ENCODE data around the gene SOST.
A peak's percentile ranks its signal among the peaks of the same experiment; 100 is the strongest.

The SOST gene

DNA sequence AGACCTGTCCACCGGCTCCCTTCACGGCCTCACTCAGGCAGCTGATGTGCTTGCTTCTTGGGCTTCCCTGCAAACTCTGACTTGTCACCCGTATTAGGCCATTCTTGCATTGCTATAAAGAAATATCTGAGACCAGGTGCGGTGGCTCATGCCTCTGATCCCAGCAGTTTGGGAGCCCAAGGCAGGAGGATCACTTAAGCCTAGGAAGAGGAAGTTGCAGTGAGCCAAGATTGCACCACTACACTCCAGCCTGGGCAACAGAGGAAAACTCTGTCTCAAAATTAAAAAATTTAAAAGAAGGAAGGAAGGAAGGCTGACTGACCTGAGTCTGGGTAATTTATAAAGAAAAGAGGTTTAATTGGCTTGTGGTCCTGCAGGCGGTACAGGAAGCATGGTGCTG lies 17.0 kb downstream of the SOST start:
- no peak for DNase-seq (ENCODE audit: low spot score)

DNA sequence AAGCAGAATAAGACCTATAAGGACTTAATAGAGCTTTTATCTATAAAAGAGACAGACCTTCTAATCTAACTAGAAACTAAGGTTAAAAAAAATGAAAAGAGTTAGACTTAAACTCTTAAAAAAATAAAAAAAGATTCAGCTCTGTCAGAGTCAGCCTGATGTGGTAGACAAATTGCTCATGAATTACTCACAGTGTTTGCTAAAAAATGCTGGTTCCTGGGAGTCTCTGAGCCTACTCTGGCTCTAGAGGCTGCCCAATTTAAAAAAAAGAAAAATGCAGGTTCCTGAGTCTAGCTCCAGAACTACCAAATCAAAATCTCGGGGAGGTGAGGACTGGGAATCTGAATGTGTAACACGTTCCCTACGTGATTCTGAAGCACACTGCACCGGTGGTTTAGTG lies 18.1 kb downstream of the SOST start:
- DNase-seq (ENCODE audit: low spot score): no peak

DNA sequence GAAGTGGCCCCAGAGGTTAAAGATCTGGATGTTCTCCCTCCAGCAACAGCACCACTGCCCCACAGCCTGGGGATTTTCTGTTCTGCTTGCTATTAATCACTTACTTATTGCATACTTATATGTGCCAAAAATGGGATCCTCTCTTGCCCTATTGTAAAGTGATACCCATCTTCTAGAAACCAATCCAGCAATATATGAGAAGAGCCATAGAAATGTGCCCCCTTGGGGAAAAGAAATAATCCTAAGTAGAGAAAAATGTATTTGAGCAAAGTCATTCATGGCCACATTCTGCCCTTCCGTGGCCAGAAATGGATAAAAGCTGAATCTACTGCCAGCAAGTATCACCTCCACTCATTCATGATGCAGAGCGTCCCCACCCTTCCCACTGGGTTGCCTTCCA lies 20.9 kb downstream of the SOST start:
- no peak for DNase-seq (ENCODE audit: low spot score)

DNA sequence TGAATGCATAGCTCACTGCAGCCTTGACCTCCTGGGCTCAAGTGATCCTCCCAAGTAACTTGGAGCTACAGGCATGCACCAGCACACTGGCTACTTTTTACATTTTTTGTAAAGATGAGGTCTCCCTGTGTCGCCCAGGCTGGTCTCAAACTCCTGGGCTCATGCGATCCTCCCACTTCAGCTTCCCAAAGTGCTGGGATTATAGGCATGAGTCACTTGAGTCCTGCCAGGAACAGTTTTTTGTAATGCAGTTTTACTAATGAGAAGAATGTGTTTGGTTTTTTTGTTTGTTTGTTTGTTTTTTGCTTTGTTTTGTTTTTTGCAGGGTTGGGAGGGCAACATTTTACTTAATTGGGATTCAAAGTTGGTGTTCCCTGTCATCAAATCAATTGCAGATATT lies 22.2 kb downstream of the SOST start:
- no peak for DNase-seq (ENCODE audit: low spot score)

DNA sequence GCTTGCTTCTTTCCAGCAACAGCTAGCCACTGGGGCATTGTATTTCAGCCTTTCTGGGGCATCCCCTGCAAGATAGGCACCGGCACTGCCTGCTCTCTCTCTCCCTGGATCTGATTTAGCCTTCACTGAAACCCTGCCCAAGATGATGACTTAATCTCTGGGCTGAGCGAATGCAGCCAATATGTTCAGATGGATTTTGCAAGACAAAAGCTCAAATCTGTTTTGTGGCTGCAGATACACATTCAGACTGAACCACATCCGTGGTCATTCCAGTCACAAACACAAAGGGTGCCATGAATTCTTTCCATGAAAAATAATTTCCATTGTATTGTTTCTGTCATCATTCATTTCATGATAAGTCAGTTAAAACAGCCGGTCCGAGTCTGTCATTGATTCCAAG lies 24.2 kb downstream of the SOST start:
- DNase-seq (ENCODE audit: low spot score): no peak

DNA sequence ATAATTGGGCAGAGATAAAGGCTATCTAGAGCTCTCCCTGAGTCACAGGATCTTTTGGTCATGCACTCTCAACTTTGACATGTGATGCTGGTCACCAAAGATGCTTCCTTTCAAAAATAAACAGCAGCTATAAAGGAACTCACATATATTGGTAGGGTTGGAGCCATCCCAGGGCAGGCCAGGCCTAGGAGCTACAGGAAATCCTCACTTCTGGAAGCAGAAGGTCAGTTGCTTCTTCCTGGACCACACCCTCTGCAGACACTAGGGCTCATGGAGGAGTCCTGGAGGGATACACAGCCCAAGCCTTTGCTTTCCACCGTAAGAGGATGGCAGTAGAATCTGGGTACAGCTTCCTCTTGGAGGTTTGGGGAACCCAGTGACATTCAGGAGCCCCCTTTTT lies 24.6 kb downstream of the SOST start:
- DNase-seq (ENCODE audit: low spot score): no peak

DNA sequence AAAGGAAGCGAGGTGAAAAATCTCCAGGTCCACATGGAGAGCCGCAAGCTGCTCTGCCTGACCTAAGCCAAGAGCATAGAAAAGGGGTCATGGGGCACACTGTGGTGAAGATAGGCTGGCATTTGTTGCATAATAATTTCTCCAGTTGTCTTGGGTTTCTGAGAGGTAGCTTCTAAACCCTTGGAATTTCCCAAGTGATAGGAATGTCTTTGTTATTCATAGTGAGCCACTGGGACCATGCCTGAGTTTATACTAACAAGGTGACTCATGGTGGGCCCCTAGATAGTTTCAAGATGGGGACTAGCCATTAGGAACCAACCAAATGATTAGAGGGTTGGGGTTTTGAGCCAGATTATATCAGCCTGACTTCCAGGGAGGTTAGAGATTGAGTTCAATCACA lies 25.6 kb downstream of the SOST start:
- no peak for DNase-seq (ENCODE audit: low spot score)

DNA sequence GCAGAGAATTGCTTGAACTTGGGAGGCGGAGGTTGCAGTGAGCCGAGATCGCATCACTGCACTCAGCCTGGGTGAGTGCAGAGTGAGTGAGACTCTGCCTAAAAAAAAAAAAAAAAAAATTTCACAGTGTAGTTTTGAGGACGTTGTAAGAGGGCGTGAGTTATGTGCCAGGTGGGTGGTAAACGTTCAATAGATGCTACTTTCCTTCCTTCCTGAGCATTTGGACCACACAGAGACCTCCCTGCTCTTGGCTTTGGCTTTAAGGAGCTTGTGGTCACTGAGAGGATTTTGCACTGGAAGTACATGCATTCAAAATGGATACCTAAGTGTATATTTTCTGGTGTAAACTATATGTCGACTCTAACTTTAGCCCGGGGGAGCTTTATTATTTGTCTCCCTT lies 30.5 kb downstream of the SOST start:
- DNase-seq (ENCODE audit: low spot score): no peak

DNA sequence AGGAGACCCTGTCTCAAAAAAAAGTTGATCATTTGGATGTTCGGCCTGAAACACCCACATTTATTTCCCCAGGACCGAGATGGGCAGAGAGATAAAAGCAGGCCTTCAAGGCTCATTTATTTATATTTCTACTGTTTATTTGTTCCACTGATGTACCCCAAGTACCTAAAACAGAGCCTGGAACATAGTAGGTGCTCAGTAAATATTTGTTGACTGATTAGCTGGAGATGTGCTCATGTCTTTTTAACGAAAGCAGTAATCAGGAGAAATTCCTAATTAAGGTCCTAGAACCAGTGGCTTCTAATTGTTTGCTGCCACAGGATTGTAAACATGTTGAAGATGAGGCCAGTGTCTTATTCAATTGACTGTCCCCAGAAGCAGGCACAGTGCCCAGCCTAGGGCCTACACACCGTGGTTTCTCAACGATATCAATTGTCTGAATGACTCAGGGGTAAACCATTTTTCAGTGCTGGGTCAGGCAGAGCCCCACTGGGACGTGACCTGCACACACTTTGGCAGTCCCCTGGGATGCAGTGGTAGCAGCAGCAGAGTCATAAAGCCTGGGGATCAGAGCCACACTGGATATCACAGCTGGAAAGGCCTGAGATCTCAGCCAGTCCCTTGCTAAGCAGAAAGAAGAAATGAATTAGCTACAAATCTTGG lies 34.8 kb downstream of the SOST start:
- no peak for DNase-seq (ENCODE audit: low spot score)

DNA sequence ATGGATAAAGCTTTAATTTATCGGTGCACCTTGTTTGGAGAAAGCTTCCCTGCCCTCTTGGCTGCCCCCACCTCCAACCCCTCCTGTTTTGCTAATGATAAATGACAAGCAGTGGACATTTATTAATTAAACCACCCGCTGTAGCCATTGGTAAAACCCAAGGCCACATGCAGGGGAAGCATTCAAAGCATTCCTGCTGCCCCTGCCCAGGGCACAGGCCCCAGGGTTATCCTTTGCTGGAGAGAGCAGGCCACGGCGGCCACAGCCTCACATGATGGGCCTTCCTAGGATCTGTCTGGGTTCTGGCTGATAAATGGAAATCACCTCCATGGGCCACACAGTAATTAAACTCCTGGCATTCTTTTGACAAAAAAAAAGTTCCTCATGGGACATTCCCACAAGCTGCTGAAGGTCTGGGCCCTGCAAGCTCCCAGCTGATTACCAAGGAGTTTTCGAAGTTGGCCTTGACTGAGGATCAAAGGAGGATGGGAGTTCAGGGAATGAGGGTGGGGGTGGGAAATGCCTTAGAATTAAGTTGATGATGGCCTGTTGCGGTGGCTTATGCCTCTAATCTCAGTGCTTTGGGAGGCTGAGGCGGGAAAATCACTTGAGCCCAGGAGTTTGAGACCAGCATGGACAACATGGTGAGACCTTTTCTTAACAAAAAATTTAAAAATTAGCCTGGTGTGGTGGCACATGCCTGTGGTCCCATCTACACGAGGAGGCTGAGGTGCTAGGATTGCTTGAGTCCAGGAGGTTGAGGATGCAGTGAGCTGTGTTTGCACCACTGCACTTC lies 35.5 kb downstream of the SOST start:
- DNase-seq (ENCODE audit: low spot score): no peak

DNA sequence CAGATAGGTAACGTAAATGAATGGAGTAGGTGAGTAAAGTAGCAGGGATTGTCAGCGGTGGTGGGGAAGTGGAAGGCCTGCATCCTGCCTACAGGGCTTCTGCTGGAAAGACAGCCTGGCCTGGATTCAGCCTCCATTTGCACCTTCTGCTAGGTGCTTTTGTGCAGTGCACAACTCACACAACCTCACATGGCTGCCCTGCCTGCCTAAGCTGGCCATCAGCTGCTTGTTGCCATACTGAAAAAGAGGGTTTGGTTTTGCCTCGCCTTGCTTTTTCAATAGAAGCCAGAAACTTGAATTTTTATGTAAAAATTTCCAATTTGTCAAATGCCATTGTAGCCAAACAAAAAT lies 36.3 kb downstream of the SOST start:
- no peak for DNase-seq (ENCODE audit: low spot score)

DNA sequence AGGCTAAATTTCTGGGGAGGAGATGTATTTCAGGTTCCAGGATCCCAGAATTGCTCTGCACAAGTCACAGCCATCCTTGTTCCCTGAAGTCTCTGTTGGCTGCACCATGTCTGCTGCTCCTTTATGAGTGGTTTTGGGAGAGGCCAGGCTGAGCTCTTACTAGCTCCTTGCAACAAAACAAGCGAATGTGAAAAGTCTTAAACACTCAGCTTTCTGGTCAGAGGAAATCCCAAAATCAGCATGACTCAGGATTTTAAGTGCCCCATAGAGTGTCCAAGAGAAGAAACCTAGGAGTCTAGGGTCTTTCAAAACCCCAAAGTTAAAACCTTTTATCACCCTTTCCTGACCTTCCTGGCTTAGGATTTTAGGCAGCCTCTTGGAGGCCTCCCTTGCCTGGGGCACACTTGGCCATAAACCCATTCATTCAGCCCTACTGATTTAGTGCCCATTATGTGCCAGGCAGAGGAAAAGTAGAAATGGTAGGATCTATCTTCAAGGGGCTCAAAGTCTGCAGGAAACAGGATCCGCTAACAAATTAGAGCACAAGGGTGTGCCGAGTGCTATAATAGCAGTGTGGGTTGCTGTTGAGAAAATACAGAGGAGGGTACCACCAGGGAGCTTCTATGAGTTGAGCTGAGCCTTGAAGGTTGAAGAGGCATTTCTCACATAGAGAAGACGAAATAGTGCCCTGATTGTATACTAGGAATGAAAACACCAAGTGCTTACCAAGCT lies 36.9 kb downstream of the SOST start:
- DNase-seq (ENCODE audit: low spot score): no peak

DNA sequence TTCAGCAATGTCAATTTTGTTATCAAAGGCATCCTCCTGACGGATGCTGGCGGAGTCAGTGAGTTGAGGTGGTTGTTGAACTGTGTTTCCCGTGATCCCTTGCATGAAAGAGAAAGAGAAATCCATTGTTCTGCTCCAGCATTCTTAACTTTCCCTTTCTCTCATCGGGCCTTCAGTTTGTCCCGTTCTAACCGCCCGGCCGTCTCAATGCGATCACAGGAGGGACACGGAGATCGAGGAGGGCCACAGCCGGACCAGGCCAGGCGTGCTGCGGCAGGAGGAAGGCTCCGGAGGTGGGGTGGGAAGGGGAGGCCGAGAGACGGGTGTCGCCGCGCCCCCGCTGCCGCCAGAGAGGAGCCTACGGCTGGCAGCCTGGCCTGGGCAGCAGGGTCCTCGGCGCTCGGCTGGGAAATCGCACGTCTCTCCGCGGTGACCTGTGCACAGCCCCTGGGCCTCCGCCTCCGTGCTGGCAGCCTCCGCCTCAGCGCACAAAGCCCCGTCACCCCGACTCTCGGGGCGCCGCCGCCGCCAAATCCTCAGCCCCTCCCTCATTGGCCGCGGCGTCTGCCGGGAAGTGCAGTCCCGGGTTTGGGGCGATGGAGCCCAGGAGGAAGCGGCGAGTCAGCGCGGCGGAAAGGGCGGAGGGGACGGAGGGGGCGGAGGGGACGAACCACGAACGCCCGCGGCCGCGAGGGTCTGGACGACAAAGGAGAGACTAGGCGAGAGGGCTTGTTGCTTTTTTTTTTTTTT lies 38.1 kb downstream of the SOST start:
- peak; percentile 9 for DNase-seq (ENCODE audit: low spot score)

DNA sequence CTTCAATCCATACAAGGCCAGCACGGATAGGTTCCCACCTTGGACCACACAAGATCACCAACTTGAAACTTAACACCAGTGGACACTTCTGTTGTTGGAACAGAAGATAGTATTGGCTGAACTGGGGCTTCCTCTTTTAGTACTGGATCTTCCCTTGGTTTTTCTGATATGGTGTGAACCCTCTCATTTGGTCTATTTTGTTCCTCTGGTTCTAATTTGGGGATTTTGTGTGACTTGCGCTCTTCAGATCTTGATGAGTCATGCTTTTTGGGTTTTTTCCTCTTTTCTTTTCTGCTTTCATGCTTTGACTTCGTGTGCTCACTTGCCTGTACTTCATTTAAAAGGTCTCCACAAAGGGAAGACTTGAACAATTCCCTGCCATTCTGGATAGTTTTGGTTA lies 39.0 kb downstream of the SOST start:
- no peak for DNase-seq (ENCODE audit: low spot score)

DNA sequence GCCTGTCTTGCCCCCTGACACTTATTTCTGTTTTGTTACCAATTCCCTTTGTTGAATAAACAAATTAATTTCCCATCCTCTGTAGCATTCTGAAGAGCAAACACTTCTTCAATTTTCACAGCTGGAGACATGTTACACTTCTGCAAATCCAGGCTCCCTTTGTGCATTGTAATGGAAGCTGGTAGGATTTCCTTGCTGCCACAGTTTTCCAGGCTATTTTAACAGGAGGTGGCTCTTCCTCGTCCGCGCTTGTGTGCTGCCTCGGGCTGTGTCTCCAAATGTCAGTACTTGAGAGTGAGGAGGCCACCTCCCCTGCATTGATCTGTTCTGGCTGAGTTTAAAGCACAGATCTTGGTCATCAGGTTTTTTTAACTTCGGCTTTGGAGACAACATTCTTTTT lies 40.0 kb downstream of the SOST start:
- no peak for DNase-seq (ENCODE audit: low spot score)

DNA sequence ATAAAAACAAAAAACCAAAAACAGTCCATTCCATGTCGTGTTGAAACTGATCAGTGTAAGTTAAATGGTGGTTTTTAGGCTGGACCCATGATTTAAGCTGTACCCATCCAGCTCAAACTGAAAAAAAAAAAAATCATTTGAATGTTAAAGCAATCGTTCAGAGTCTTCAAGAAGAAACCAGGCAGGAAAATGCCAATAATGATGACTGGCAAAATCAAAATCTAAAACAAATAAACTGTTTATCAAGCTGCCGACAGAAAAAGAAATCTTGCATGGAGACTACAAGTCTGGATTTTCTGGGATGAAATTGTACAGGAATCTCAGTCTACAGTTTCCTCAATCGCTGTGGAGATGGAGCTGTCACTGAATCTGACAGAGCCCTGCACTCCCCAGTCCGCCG lies 40.7 kb downstream of the SOST start:
- DNase-seq (ENCODE audit: low spot score): no peak

DNA sequence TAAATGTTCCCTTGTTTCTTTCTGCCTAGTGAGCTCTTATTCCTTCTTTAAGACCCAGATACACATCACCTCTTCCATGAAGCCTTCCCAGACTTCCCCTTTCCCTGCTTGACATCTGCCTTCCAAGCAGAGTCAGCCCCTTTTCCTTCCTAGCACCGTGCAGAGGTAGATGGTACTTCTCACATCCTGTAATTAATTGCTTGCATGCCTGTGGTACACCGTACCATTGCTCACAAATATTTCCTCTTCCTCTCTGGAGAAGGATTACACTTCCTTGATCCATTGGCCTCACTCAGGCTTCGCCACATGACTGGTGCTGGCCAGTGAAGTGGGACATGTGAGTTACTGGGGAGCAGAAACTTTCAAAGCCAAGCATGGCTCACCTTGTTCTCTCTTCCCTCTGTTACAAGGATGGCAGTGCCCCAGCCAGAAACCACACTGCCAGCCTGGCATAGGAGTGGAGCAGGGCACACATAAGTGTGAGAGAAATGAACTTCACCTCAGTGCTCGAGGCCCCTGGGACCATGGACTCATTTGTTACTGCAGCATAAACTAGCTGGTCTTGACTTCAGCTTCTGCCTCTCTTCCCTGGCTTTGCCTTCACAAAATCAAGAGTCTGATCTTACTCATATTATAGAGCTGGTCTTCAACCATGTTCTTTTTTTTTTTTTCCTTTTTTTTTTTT lies 44.0 kb downstream of the SOST start:
- no peak for DNase-seq (ENCODE audit: low spot score)

DNA sequence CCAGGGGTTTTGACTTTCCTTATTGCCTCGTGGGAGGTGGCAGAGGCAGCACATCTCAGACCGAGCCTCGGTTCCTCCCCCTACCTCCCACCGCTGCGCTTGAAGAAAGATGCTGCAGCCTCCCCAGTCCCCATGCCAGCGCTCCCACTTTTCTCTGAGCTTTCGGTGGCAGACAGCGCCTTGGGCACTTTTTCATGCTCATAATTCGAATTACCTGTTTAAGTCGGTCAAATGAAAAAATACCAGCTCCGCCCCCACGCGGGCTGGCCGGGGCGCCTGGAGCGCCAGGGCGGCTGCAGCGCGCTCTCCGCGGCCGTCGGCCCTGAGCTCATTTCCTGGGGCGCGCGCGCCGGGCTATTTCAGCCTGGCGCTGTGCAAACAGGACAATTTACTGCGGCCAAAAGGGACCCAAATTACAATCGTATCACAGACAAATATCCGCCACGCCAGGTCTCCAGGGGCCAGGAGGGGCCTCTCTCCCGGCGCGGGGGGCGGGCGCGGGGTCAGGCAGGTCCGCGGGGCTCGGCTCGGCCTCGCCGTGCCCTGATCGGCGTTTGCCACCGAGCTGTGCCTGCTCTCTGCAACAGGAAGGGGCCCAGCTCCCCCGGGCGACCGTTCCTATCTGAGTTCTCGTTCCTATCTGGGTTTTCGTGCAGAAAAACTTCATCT lies 45.0 kb downstream of the SOST start:
- no peak for DNase-seq (ENCODE audit: low spot score)

DNA sequence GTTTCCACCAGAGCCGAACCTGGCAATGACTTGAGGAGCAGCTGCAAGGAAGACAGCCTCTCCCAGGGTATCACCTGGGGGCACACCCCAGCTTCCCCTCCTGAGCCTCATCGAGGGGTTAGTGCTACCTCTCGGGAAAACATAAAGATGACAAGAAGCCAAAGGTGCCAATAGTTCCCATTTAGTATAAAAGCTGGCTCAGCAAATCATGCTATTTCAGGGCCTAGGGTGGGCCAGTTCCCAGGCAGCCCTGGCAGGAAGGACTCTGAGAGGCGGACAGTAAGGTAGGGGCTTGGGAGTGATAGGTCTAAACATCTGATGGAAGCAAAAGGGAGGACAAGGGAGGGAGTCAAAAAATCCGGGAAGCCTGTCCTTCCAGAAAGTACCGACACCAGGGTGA lies 46.2 kb downstream of the SOST start:
- no peak for DNase-seq (ENCODE audit: low spot score)

DNA sequence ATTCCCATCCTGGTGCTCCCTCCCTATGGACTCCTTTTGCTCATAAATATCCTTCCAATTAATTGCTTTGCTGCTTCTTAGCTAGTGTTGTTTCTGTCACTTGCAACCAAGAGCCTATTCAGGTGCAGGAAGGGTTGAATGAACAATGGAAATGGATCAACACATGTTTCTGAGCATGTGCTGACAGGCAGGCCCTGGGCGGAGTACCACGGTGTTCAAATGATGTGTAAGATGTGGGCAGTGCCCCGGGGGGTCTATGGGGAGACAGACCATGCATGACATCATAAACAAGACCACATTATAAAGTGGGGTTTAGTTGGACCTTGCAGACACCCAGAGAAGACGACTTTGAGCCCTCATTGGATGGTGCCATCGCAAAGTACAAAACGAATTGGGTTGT lies 48.5 kb downstream of the SOST start:
- no peak for DNase-seq (ENCODE audit: low spot score)

DNA sequence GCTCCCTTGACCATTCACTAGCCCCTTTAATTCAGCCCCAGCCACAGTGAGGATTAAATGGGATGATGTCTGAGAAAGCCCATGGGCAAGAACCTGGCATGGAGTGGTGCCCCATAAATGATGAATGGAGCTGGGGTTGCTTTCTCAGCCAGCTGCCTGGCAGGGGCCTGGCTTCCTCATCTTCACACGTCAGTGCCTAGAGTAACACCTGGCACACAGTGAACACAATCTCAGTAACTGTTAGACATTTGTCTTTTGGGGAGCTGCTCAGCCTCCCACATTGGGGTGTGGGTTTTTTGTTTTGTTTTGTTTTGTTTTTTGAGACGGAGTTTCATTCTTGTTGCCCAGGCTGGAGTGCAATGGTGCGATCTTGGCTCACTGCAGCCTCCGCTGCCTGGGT lies 49.4 kb downstream of the SOST start:
- no peak for DNase-seq (ENCODE audit: low spot score)

DNA sequence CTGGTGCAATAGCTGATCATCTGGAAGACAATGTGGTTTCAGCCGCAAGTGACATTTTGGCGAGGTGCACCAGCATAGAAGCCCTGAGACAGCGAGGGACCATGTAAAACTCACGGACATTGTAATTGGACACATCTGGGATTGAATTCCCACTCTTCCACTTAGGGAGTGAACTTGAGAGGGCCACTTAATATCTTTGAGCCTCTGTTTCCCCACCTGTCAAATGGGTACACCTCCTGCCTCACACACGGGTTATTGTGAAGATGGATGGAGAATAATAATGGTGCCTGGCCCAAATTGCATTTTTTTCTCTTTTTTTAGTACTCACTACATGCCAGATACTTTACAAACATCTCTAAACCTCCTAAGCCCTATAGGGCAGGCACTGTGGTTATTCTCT lies 51.4 kb downstream of the SOST start:
- no peak for DNase-seq (ENCODE audit: low spot score)
